ENCODE measurements around the gene SLC17A9.

The SLC17A9 gene

GRCh38 chr20:63005365-63005861 is 52.9 kb downstream of the SLC17A9 start:
- DNase-seq = no peak

- DNase-seq = no peak
These were observed 53.5 kb downstream of the SLC17A9 start for GRCh38 chr20:63005862-63006539.

GRCh38 chr20:63006540-63007359 is 54.2 kb downstream of the SLC17A9 start, which contains the start of gene BHLHE23:
BHLHE23 (minus strand) TSS chr20:63006964; CDS start chr20:63006774, 190 bp downstream.
- peak in 3 of 6 experiments; percentile 18 to 36 (median 26) for DNase-seq

GRCh38 chr20:63007360-63007645 is 54.8 kb downstream of the SLC17A9 start:
- no peak for DNase-seq

GRCh38 chr20:63007646-63008488 is 55.4 kb downstream of the SLC17A9 start:
- peak in 1 of 6 experiments; percentile 51 for DNase-seq

- no peak for DNase-seq
These were observed 56.1 kb downstream of the SLC17A9 start for GRCh38 chr20:63008541-63009044.

GRCh38 chr20:63009045-63009961 is 56.8 kb downstream of the SLC17A9 start:
- peak; percentile 49 to 87 (median 77) for DNase-seq

GRCh38 chr20:63009988-63010769 is 57.7 kb downstream of the SLC17A9 start:
- DNase-seq = peak in 5 of 6 experiments; percentile 28 to 75 (median 57)

GRCh38 chr20:63011798-63012197 is 59.3 kb downstream of the SLC17A9 start:
- no peak for DNase-seq

GRCh38 chr20:63013207-63013606 is 60.7 kb downstream of the SLC17A9 start:
- no peak for DNase-seq

- no peak for DNase-seq
These were observed 61.8 kb downstream of the SLC17A9 start for GRCh38 chr20:63014287-63014686.

GRCh38 chr20:63014710-63015109 is 62.2 kb downstream of the SLC17A9 start:
- DNase-seq = no peak

- no peak for DNase-seq
These were observed 62.7 kb downstream of the SLC17A9 start for GRCh38 chr20:63015147-63015661.

- no peak for DNase-seq
These were observed 63.3 kb downstream of the SLC17A9 start for GRCh38 chr20:63015662-63016361.

GRCh38 chr20:63016514-63017075 is 64.1 kb downstream of the SLC17A9 start:
- DNase-seq = no peak

- no peak for DNase-seq
These were observed 64.7 kb downstream of the SLC17A9 start for GRCh38 chr20:63017076-63017825.

GRCh38 chr20:63017826-63018411 is 65.4 kb downstream of the SLC17A9 start:
- DNase-seq = no peak
